ENCODE measurements around the gene FDXR.
A peak's percentile ranks its signal among the peaks of the same experiment; 100 is the strongest.
"Not testable (repeated sequence)": the region's sequence is repeated elsewhere in the genome, so short reads cannot be mapped to it uniquely, and the experiment has no call there.

FDXR gene

DNA sequence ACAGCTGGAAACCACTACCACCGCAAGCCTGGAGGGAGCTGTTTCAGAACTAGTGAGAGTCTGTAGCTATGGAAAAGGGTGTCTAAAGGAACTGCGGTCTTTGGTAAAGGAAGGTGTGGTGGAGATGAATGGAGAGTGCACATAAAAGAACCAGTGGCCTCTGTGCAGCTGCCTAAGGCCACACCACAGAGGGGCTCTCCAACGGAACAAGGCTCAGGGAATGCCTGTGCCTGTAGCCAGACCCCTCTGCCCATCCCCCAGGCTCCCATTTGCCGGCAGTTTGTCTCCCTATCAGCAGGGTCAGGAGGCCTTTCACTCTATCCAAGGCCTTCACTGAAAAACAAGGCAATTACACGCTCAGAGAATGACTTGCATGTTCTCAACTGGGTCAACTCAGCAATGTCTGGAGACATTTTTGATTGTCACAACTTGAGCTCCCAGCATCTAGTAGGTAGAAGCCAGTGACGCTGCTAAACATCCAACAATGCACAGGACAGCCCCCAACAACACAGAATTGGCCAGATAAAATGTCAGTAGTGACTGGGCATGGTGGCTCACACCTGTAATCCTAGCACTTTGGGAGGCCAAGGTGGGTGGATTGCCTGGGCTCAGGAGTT is 3.3 kb upstream of the FDXR start:
- no peak overlapping the region for H3K27ac ChIP-seq (ENCODE audit: low read length)
- H3K9me3 ChIP-seq (ENCODE audit: control insufficient read depth in 1 of 2, low read length in 2 of 2): no peaks in the 10 kb centered on the region
- H3K4me1 ChIP-seq (ENCODE audit: control insufficient read depth in 1 of 2, insufficient read depth in 2 of 2, low read length in 2 of 2): peaks cover 11 to 20% of the 10 kb centered on the region in 2 donors
- H3K36me3 ChIP-seq (ENCODE audit: control insufficient read depth in 1 of 2, insufficient read depth in 2 of 2, low read length in 2 of 2): no peaks in the 10 kb centered on the region
- H3K27me3 ChIP-seq (ENCODE audit: low read depth, low read length): no peaks in the 10 kb centered on the region
- no peak overlapping the region for H3K4me3 ChIP-seq (ENCODE audit: low read depth in 1 of 2, low read length in 2 of 2)

DNA sequence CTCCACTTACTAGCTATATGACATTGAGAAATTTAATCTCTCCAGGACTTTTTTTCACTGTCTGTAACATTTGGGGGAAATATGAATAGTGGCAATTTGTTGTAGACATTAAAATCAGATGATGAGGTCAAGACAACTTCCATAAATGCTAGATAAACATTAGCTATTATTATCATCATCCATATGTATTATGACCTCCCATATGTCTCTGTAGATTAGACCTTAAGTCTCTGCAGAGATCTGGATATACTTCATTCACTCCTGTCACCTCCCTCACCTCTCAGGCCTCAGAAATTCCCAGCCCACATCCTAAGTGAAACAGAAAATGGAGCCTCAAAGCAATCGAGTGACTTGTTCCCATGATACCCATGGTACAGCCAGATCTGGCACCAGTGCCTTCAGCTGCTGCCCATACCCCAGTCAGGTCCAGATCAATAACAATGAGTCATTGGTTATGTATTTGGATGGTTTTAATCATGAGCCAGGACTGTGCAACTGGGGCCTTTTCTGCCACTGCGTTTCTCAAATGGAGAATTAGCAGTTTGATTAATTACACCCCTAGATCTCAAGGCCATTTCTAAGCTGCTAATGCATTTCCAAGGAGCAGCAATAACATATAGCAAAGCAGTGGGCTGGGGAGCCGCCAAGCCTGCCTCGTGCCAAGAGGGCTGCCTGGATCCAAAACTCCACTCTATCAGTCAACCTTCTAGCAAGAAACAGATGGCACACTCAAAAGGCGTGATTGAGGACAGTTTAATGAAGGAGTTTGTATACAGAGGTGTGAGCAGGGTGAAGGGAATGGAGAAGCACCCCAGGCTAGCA is 2.6 kb upstream of the FDXR start:
- Histone ChIP-seq H3K27me3 (ENCODE audit: low read depth, low read length) (no peaks in the 10 kb centered on the region), H3K36me3 (ENCODE audit: control insufficient read depth in 1 of 2, insufficient read depth in 2 of 2, low read length in 2 of 2) (no peaks in the 10 kb centered on the region), H3K27ac (ENCODE audit: low read length) (no peak overlapping the region), H3K4me3 (ENCODE audit: low read depth in 1 of 2, low read length in 2 of 2) (no peak overlapping the region), H3K9me3 (ENCODE audit: control insufficient read depth in 1 of 2, low read length in 2 of 2) (no peaks in the 10 kb centered on the region), H3K4me1 (ENCODE audit: control insufficient read depth in 1 of 2, insufficient read depth in 2 of 2, low read length in 2 of 2) (peaks cover 11 to 21% of the 10 kb centered on the region in 2 donors)

DNA sequence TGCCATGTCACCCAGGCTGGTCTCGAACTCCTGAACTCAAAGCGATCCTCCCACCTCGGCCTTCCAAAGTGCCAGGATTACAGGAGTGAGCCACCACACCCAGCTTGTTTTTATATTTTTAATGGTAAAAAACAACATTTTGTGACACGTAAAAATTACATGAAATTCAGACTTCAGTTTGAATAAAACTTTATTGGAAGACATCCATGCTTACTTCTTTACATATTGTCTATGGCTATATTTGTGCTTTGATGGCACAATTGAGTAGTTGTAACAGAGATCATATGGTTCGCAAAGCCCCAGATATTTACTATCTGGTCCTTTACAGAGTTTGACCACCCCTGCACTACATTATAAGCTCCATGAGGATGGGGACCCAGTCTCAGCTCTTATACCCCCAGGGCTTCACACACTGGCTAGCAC is 1.8 kb upstream of the FDXR start:
- Histone ChIP-seq H3K27ac (ENCODE audit: low read length) (no peak overlapping the region), H3K27me3 (ENCODE audit: low read depth, low read length) (no peaks in the 10 kb centered on the region), H3K36me3 (ENCODE audit: control insufficient read depth in 1 of 2, insufficient read depth in 2 of 2, low read length in 2 of 2) (no peaks in the 10 kb centered on the region), H3K4me3 (ENCODE audit: low read depth in 1 of 2, low read length in 2 of 2) (no peak overlapping the region), H3K4me1 (ENCODE audit: control insufficient read depth in 1 of 2, insufficient read depth in 2 of 2, low read length in 2 of 2) (peaks cover 11 to 21% of the 10 kb centered on the region in 2 donors), H3K9me3 (ENCODE audit: control insufficient read depth in 1 of 2, low read length in 2 of 2) (no peaks in the 10 kb centered on the region)

DNA sequence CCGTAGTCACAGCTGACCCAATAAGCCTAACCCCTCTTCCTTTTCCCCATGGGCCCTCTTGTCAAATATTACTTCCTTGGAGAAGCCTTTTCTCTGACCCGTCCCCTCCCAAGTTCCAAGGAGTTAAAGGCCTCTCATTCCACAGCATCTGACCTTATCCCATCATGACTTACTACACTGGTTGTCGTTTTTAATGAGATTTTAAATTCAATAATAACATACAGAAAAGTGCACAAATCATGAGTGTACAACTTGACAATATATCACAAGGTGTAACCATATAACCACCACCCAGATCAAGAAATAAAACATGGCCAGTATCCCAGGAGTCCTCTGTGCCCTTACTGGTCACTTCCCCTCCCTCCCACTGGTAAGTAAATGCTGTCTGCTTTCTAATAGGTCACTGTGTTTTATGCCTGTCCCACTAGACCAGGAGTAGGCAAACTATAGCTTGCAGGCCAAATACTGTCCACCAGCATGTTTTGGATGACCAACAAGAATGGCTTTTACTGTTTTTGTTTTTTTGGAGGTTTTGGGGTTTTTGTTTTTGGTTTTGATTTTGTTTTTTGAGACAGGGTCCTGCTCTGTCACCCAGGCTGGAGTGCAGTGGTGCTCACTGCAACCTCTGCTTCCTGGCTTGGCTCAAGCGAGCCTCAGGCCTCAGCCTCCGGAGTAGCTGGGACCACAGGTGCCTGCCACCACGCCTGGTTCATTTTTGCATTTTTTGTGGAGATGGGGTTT is 1.2 kb upstream of the FDXR start:
- Histone ChIP-seq H3K27me3 (ENCODE audit: low read depth, low read length) (no peaks in the 10 kb centered on the region), H3K9me3 (ENCODE audit: control insufficient read depth in 1 of 2, low read length in 2 of 2) (no peaks in the 10 kb centered on the region), H3K27ac (ENCODE audit: low read length) (peak overlapping the region; percentile 96), H3K36me3 (ENCODE audit: control insufficient read depth in 1 of 2, insufficient read depth in 2 of 2, low read length in 2 of 2) (no peaks in the 10 kb centered on the region), H3K4me1 (ENCODE audit: control insufficient read depth in 1 of 2, insufficient read depth in 2 of 2, low read length in 2 of 2) (peaks cover 11 to 21% of the 10 kb centered on the region in 2 donors), H3K4me3 (ENCODE audit: low read depth in 1 of 2, low read length in 2 of 2) (peak overlapping the region; percentile 74 to 86)

DNA sequence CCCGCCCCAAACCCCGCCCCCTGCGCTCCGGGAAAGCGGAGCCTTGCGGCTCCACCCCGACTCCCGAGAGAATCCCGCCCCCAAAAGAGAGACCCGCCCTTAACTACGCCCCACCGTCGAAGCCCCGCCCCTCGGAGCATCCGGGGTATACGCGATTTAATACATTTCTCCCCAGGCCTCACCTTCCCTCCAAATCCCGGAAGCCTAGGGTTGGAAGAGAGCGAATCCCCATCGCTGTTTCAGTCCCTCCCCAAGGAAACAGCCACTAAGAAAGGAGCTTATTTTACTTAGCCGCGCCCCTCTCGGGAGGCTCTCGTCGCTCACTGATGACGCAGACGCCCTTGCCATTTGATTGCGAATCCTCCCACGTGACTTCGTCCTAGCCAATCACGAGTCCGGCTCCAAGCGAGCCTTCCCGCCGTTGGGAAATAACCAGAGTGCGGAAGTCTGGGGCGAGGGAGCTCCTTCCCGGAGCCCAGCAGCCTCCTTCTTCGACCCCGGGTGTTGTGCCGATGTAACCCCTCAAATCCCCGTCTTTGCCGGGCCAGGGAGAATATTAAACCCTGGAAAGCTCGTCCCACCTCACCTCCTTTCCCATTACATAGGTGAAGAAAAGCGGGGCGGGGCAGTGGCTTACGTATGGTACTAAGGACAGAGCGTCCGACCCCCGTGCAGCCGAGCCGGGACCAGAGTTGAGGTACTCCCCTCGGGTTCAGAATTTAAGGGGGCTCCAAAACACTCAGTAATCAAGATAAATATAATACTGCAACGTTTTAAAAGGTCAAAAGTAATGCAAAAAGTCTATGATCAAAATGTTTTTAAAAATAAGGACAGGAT is 461 bp upstream of the FDXR start:
- peaks cover 11 to 21% of the 10 kb centered on the region in 2 donors for H3K4me1 ChIP-seq (ENCODE audit: control insufficient read depth in 1 of 2, insufficient read depth in 2 of 2, low read length in 2 of 2)

DNA sequence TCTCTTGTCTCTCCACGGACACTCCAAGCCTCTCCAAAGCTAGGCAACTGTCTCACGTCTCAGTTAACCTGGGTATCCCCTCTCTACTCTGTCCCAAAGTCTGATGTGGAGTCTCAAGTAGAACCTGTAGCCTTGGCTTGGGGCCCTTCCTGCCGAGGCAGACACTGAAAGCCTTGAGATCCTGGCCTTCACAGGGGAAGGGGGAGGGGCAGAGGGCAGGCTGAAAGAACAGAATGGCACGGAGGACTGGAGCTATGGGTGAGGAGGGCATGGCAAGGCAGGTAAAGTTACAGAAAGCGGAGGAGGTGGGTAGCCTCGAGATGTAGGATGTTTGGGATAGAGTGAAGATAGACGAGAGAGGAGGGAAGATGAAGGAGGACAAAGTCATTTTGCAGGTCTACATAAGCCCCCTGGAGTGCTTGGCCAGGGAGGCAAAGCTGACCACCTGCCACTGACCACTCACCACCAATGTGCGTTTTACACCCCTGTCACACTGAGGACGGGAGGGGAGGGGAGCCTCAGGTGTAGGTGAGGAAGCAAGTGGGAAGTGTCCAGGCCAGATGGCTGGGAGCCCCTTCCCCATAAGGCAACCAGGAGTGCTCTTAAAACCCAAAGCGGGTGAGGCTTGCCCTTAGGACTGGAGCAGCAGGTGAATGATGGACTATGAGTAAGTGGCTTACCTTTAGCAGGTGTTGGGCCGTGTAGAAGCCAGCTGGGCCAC is 1.3 kb downstream of the FDXR start:
- peaks cover 11 to 21% of the 10 kb centered on the region in 2 donors for H3K4me1 ChIP-seq (ENCODE audit: control insufficient read depth in 1 of 2, insufficient read depth in 2 of 2, low read length in 2 of 2)

More for the DNA sequence above, 461 bp upstream of the FDXR start:
- peak overlapping the region; percentile 81 to 86 for H3K4me3 ChIP-seq (ENCODE audit: low read depth in 1 of 2, low read length in 2 of 2)
- H3K9me3 ChIP-seq (ENCODE audit: control insufficient read depth in 1 of 2, low read length in 2 of 2): no peaks in the 10 kb centered on the region
- H3K27me3 ChIP-seq (ENCODE audit: low read depth, low read length): no peaks in the 10 kb centered on the region
- H3K36me3 ChIP-seq (ENCODE audit: control insufficient read depth in 1 of 2, insufficient read depth in 2 of 2, low read length in 2 of 2): no peaks in the 10 kb centered on the region
- peak overlapping the region; percentile 96 for H3K27ac ChIP-seq (ENCODE audit: low read length)

DNA sequence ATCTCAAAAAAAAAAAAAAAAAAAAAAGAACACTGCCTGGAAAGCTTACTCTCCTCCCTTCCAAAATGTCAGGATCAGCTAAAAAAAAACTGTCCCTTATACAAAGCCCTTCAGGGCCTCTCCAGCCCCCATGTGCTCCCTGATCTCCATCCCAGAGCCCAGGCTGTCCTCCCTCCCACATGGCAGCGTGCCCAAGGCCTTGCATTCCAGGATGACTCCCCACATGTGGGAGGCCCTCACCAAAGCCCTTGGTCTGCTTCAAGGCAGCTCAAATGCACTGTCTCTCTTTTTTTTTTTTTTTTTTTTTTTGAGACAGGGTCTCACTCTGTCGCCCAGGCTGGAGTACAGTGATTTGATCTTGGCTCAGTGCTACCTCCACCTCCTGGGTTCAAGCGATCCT is 2.3 kb downstream of the FDXR start:
- H3K36me3 ChIP-seq (ENCODE audit: control insufficient read depth in 1 of 2, insufficient read depth in 2 of 2, low read length in 2 of 2): no peaks in the 10 kb centered on the region
- no peaks in the 10 kb centered on the region for H3K27me3 ChIP-seq (ENCODE audit: low read depth, low read length)
- peaks cover 11 to 21% of the 10 kb centered on the region in 2 donors for H3K4me1 ChIP-seq (ENCODE audit: control insufficient read depth in 1 of 2, insufficient read depth in 2 of 2, low read length in 2 of 2)
- no peak overlapping the region for H3K4me3 ChIP-seq (ENCODE audit: low read depth in 1 of 2, low read length in 2 of 2)
- H3K9me3 ChIP-seq (ENCODE audit: control insufficient read depth in 1 of 2, low read length in 2 of 2): no peaks in the 10 kb centered on the region
- H3K27ac ChIP-seq (ENCODE audit: low read length): no peak overlapping the region

More for the DNA sequence above, 1.3 kb downstream of the FDXR start:
- no peaks in the 10 kb centered on the region for H3K9me3 ChIP-seq (ENCODE audit: control insufficient read depth in 1 of 2, low read length in 2 of 2)
- H3K4me3 ChIP-seq (ENCODE audit: low read depth in 1 of 2, low read length in 2 of 2): peak overlapping the region; percentile 81
- no peaks in the 10 kb centered on the region for H3K36me3 ChIP-seq (ENCODE audit: control insufficient read depth in 1 of 2, insufficient read depth in 2 of 2, low read length in 2 of 2)
- H3K27me3 ChIP-seq (ENCODE audit: low read depth, low read length): no peaks in the 10 kb centered on the region
- H3K27ac ChIP-seq (ENCODE audit: low read length): no peak overlapping the region

DNA sequence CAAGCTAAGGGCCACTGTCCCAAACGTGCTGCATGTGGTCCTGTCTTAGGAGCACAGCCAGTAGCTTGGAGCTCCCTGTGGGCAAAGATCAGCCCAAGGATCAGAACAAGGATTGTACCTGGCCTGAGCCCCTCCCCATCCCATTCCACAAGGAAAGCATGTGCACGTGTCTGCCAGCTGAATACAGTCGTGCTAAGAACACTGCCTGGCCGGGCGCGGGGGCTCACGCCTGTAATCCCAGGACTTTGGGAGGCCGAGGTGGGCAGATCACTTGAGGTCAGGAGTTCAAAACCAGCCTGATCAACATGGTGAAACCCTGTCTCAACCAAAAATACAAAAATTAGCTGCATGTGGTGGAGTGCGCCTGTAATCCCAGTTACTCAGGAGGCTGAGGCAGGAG is 2.8 kb downstream of the FDXR start:
- H3K4me1 ChIP-seq (ENCODE audit: control insufficient read depth in 1 of 2, insufficient read depth in 2 of 2, low read length in 2 of 2): peaks cover 11 to 21% of the 10 kb centered on the region in 2 donors
- H3K4me3 ChIP-seq (ENCODE audit: low read depth in 1 of 2, low read length in 2 of 2); H3K36me3 ChIP-seq (ENCODE audit: control insufficient read depth in 1 of 2, insufficient read depth in 2 of 2, low read length in 2 of 2); H3K27ac ChIP-seq (ENCODE audit: low read length); H3K9me3 ChIP-seq (ENCODE audit: control insufficient read depth in 1 of 2, low read length in 2 of 2); H3K27me3 ChIP-seq (ENCODE audit: low read depth, low read length): not testable (repeated sequence)

DNA sequence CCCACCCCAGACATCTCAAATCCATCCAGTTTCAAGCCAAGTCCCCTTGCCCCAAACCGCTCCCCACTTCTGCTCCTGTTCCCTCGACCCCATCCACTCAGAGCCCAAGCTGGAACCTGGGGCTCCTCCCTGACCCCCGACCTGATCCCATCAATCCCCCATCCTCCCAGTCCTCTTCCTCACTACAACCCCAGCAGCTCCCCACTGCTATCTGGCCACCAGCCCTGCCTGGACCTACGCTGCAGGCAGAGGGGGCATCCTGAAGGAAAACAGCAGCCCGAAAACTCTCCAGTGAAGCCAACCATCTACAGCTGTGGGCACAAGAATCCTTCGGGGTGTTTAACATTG is 3.9 kb downstream of the FDXR start:
- no peaks in the 10 kb centered on the region for H3K27me3 ChIP-seq (ENCODE audit: low read depth, low read length)
- no peak overlapping the region for H3K4me3 ChIP-seq (ENCODE audit: low read depth in 1 of 2, low read length in 2 of 2)
- peaks cover 8 to 18% of the 10 kb centered on the region in 2 donors for H3K4me1 ChIP-seq (ENCODE audit: control insufficient read depth in 1 of 2, insufficient read depth in 2 of 2, low read length in 2 of 2)
- no peaks in the 10 kb centered on the region for H3K9me3 ChIP-seq (ENCODE audit: control insufficient read depth in 1 of 2, low read length in 2 of 2)
- no peaks in the 10 kb centered on the region for H3K36me3 ChIP-seq (ENCODE audit: control insufficient read depth in 1 of 2, insufficient read depth in 2 of 2, low read length in 2 of 2)
- H3K27ac ChIP-seq (ENCODE audit: low read length): no peak overlapping the region

DNA sequence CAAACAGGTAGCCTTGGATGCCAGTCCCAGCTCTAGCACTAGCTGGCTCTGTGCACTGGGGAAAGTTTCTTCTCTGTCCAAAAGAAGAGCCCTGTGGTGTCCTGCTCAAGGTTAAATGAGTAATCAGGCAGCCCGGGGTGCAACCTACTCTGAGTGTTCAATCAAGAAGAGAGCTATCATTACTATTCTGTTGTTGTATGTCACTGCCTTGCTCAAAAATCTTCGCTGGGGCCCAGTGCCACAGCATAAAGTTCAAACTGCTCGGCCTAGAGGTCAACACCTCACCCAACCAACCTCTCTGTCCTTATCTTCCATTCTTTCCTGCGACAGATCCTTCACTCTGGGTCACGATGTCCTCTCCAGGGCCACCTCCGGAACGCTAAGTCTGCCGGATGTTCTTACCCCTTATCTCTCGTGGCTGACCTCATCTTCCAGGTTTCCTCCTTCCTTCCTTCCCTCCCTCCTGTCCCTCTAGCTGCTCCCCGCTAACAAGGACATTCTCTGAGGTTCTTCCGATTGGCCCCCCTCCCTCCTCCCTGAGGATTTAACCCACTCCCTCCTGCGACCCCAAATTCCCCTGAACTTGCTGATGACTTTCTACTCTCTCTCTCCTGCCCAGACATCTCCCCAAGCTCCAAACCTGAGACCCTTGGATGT is 4.4 kb downstream of the FDXR start:
- H3K27ac ChIP-seq (ENCODE audit: low read length): no peak overlapping the region

More for the DNA sequence above, 4.4 kb downstream of the FDXR start:
- H3K9me3 ChIP-seq (ENCODE audit: control insufficient read depth in 1 of 2, low read length in 2 of 2): no peaks in the 10 kb centered on the region
- H3K27me3 ChIP-seq (ENCODE audit: low read depth, low read length): no peaks in the 10 kb centered on the region
- H3K4me1 ChIP-seq (ENCODE audit: control insufficient read depth in 1 of 2, insufficient read depth in 2 of 2, low read length in 2 of 2): peaks cover 5 to 15% of the 10 kb centered on the region in 2 donors
- no peaks in the 10 kb centered on the region for H3K36me3 ChIP-seq (ENCODE audit: control insufficient read depth in 1 of 2, insufficient read depth in 2 of 2, low read length in 2 of 2)
- no peak overlapping the region for H3K4me3 ChIP-seq (ENCODE audit: low read depth in 1 of 2, low read length in 2 of 2)
